ENCODE measurements around the gene CCDC57. TPM values are rescaled to one million over a fixed set of nuclear protein-coding genes. Genes with fewer than 3 reads are reported as not detected.

Gene CCDC57
- total and polyA plus RNA-seq, 8 donors, result 19.6 to 176 (median 25.4) TPM

GRCh38 chr17:82152114-82152513 is 60.5 kb downstream of the CCDC57 start:
- Histone ChIP-seq H3K27me3 (no peaks in the 10 kb centered on the region), H3K4me3 (no peak overlapping the region), H3K9me3 (no peaks in the 10 kb centered on the region), H3K4me1 (no peaks in the 10 kb centered on the region), H3K27ac (peak overlapping the region in 2 of 4 donors; percentile 27 to 28), H3K36me3 (no peaks in the 10 kb centered on the region)
- WGBS, 2 donors, result 94 to 95% methylated on average over 4 to 5 of the region's 5 CpGs
- DNase-seq (no peak), FAIRE-seq (no peak), ATAC-seq (peak in 1 of 4 donors; percentile 3)
- TF ChIP-seq, protein P1, sequence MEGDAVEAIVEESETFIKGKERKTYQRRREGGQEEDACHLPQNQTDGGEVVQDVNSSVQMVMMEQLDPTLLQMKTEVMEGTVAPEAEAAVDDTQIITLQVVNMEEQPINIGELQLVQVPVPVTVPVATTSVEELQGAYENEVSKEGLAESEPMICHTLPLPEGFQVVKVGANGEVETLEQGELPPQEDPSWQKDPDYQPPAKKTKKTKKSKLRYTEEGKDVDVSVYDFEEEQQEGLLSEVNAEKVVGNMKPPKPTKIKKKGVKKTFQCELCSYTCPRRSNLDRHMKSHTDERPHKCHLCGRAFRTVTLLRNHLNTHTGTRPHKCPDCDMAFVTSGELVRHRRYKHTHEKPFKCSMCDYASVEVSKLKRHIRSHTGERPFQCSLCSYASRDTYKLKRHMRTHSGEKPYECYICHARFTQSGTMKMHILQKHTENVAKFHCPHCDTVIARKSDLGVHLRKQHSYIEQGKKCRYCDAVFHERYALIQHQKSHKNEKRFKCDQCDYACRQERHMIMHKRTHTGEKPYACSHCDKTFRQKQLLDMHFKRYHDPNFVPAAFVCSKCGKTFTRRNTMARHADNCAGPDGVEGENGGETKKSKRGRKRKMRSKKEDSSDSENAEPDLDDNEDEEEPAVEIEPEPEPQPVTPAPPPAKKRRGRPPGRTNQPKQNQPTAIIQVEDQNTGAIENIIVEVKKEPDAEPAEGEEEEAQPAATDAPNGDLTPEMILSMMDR (IDR thresholded peaks at IDR 0.05), result no peak
- intact Hi-C loops (cut with DNase I), result loop anchor here in 1 of 3 donors (10.0 kb wide), 1 partner anchor 127 kb away; the partner anchor contains the start of genes CENPX and LRRC45

- TF ChIP-seq, protein P1 (IDR thresholded peaks at IDR 0.05), result no peak
- intact Hi-C loops (cut with DNase I), result loop anchor here in 1 of 3 donors (10.0 kb wide), 1 partner anchor 127 kb away; the partner anchor contains the start of genes CENPX and LRRC45
- ATAC-seq, result no peak
- Histone ChIP-seq H3K27me3 (no peaks in the 10 kb centered on the region), H3K4me3 (no peak overlapping the region), H3K36me3 (no peaks in the 10 kb centered on the region), H3K4me1 (no peaks in the 10 kb centered on the region), H3K27ac (no peak overlapping the region), H3K9me3 (no peaks in the 10 kb centered on the region)
- DNase-seq, result peak in 2 of 6 donors; percentile 53 to 71
- no peak for FAIRE-seq
- WGBS, 2 donors, result 84 to 87% methylated on average over 15 to 22 of the region's 22 CpGs
These were observed 61.3 kb downstream of the CCDC57 start for GRCh38 chr17:82151106-82151957.

GRCh38 chr17:82149401-82150099 is 63.1 kb downstream of the CCDC57 start:
- H3K4me1 ChIP-seq, result no peaks in the 10 kb centered on the region
- no peaks in the 10 kb centered on the region for H3K27me3 ChIP-seq
- ATAC-seq, result no peak
- no peak for FAIRE-seq
- WGBS, 2 donors, result 87 to 91% methylated on average over 25 to 27 of the region's 27 CpGs
- TF ChIP-seq, protein P1 (IDR thresholded peaks at IDR 0.05), result no peak
- H3K4me3 ChIP-seq, result no peak overlapping the region
- H3K9me3 ChIP-seq, result no peaks in the 10 kb centered on the region
- intact Hi-C loops (cut with DNase I), result loop anchor here in 1 of 3 donors (10.0 kb wide), 1 partner anchor 125 kb away; the partner anchor contains the start of genes CENPX and LRRC45
- H3K27ac ChIP-seq, result no peak overlapping the region
- DNase-seq, result no peak
- no peaks in the 10 kb centered on the region for H3K36me3 ChIP-seq

DNA sequence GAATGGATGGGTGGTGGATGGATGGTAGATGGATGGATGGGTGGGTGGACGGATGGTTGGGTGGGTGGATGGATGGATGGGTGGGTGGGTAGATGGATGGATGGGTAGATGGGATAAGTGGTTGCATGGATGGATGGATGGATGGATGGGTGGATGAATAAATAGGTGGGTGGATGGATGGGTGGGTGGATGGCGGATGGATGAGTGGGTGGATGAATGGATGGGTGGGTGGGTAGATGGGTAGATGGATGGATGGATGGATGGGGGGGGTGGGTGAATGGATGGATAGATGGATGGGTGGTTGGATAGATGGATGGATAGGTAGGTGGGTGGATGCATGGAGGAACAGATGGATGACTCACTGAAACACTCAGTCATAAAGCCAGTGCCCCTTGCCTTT is 63.6 kb downstream of the CCDC57 start:
- no peaks in the 10 kb centered on the region for H3K9me3 ChIP-seq
- intact Hi-C loops (cut with DNase I), result no loop called here
- FAIRE-seq (no peak), ATAC-seq (no peak), DNase-seq (no peak)
- WGBS, 2 donors, result 98 to 100% methylated on average over 2 of the region's 2 CpGs
- TF ChIP-seq, protein P1 (IDR thresholded peaks at IDR 0.05), result no peak
- no peaks in the 10 kb centered on the region for H3K4me1 ChIP-seq
- no peaks in the 10 kb centered on the region for H3K36me3 ChIP-seq
- no peaks in the 10 kb centered on the region for H3K27me3 ChIP-seq
- H3K4me3 ChIP-seq, result no peak overlapping the region
- no peak overlapping the region for H3K27ac ChIP-seq
